Lower leg skin (tissue), 3 donors: ENCODE data around the gene SEL1L3.

Experiments
- POLR2A ChIP-seq, 2 donors: fragments of 450-650 bp; IDR thresholded peaks; one replicate each; pipeline ENCODE4 v1.6.1; 2016 to 2017; ENCODE audit warnings: antibody characterized with exemption in 2 of 2, mild to moderate bottlenecking in 1 of 2, moderate library complexity in 1 of 2
- TF ChIP-seq, protein P1 (sequence below), 3 donors: fragments of 450-650 bp; IDR thresholded peaks; one replicate each; pipeline ENCODE4 v1.5.1; 2016; ENCODE audit warnings: antibody characterized with exemption in 3 of 3, mild to moderate bottlenecking in 3 of 3, moderate library complexity in 2 of 3

DNA sequence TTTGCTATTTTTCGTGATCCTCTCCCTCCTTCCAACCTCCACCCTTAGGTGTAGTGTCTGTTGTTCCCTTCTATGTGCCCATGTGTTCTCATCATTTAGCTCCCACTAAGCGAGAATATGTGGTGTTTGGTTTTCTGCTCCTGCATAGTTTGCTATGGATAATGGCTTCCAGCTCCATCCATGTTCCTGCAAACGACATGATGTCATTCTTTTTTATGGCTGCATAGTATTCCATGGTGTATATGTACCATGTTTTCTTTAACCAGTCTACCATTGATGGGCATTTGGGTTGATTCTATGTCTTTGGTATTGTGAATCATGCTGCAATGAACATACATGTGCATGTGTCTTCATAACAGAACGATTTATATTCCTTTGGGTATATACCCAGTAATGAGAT lies 102.7 kb downstream of the SEL1L3 start:
- TF ChIP-seq, protein P1, sequence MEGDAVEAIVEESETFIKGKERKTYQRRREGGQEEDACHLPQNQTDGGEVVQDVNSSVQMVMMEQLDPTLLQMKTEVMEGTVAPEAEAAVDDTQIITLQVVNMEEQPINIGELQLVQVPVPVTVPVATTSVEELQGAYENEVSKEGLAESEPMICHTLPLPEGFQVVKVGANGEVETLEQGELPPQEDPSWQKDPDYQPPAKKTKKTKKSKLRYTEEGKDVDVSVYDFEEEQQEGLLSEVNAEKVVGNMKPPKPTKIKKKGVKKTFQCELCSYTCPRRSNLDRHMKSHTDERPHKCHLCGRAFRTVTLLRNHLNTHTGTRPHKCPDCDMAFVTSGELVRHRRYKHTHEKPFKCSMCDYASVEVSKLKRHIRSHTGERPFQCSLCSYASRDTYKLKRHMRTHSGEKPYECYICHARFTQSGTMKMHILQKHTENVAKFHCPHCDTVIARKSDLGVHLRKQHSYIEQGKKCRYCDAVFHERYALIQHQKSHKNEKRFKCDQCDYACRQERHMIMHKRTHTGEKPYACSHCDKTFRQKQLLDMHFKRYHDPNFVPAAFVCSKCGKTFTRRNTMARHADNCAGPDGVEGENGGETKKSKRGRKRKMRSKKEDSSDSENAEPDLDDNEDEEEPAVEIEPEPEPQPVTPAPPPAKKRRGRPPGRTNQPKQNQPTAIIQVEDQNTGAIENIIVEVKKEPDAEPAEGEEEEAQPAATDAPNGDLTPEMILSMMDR (IDR thresholded peaks at IDR 0.05) = no peak
- no peak for TF ChIP-seq POLR2A (IDR thresholded peaks at IDR 0.05)
